Keratinocyte (primary cell): Measurements from ENCODE around the gene ACTN1. TPM values are rescaled to one million over a fixed set of nuclear protein-coding genes. Genes with fewer than 3 reads are reported as not detected.

ENCODE experiments used
- DNase-seq: peaks from one replicate; pipeline ENCODE4 v3.0.0-alpha.2; 2011; ENCODE audit warnings: low read depth, missing footprints, low spot score
- FAIRE-seq: peaks from 2 replicates; lab custom pipeline; 2011; peaks lifted over from hg19 to GRCh38; lab: Jason Lieb, UNC
- H2AFZ ChIP-seq: 2 replicates; pipeline ENCODE4 v1.6.0; 2012; ENCODE audit warnings: low read length, control low read depth, inconsistent platforms; ENCODE audit not compliant: control insufficient read depth
- H3K27ac ChIP-seq: 2 replicates; pipeline ENCODE4 v1.5.1; 2011; ENCODE audit warnings: low read length; ENCODE audit not compliant: control insufficient read depth, insufficient read depth
- H3K27me3 ChIP-seq: 3 replicates; pipeline ENCODE4 v1.6.0; 2011; ENCODE audit warnings: low read length; ENCODE audit not compliant: control insufficient read depth, insufficient read depth; ENCODE audit errors: extremely low read depth
- H3K36me3 ChIP-seq, 2 experiments: 2 replicates in 1 of 2; 3 replicates in 1 of 2; pipeline ENCODE4 v1.5.1; 2011; ENCODE audit warnings: low read length in 2 of 2, mild to moderate bottlenecking in 1 of 2; ENCODE audit not compliant: control insufficient read depth in 2 of 2, insufficient read depth in 2 of 2; ENCODE audit errors: extremely low read depth in 1 of 2
- H3K4me1 ChIP-seq: 3 replicates; pipeline ENCODE4 v1.5.1; 2011; ENCODE audit warnings: low read length; ENCODE audit not compliant: control insufficient read depth, insufficient read depth; ENCODE audit errors: extremely low read depth
- H3K4me2 ChIP-seq: 3 replicates; pipeline ENCODE4 v1.6.0; 2011; ENCODE audit warnings: low read depth, low read length; ENCODE audit not compliant: control insufficient read depth, insufficient read depth; ENCODE audit errors: extremely low read depth
- H3K4me3 ChIP-seq, 3 experiments: fragments of 200-600 bp in 1 of 3; sonication (generic) in 1 of 3; 2 replicates in 2 of 3; 3 replicates in 1 of 3; pipeline ENCODE4 v1.5.1; 2011 to 2016; ENCODE audit warnings: low read length in 3 of 3, mild to moderate bottlenecking in 3 of 3, control low read depth in 2 of 3, inconsistent platforms in 1 of 3, low read depth in 1 of 3, mixed read lengths in 1 of 3, mixed run types in 1 of 3, moderate library complexity in 1 of 3; ENCODE audit not compliant: control insufficient read depth in 2 of 3, insufficient read depth in 2 of 3; ENCODE audit errors: extremely low read depth in 1 of 3
- H3K79me2 ChIP-seq: 2 replicates; pipeline ENCODE4 v1.6.0; 2012; ENCODE audit warnings: low read length; ENCODE audit not compliant: control insufficient read depth, insufficient read depth
- H3K9ac ChIP-seq: 3 replicates; pipeline ENCODE4 v1.6.0; 2011; ENCODE audit warnings: low read length; ENCODE audit not compliant: control insufficient read depth, insufficient read depth; ENCODE audit errors: extremely low read depth
- H3K9me1 ChIP-seq: 3 replicates; pipeline ENCODE4 v1.6.0; 2011; ENCODE audit warnings: low read length; ENCODE audit not compliant: control insufficient read depth, insufficient read depth; ENCODE audit errors: extremely low read depth
- H3K9me3 ChIP-seq: 2 replicates; pipeline ENCODE4 v1.5.1; 2012; ENCODE audit warnings: low read depth, low read length; ENCODE audit not compliant: control insufficient read depth
- H4K20me1 ChIP-seq: 3 replicates; pipeline ENCODE4 v1.6.0; 2011; ENCODE audit warnings: low read length; ENCODE audit not compliant: control insufficient read depth, insufficient read depth; ENCODE audit errors: extremely low read depth
- CTCF ChIP-seq, 3 experiments: IDR thresholded peaks in 1 of 3; conservative IDR thresholded peaks in 1 of 3; optimal IDR thresholded peaks in 1 of 3; 2 replicates in 2 of 3; 3 replicates in 1 of 3; pipeline versions ENCODE3 to v1.5.1; 2011; ENCODE audit warnings: low read length in 3 of 3, mild to moderate bottlenecking in 3 of 3, moderate library complexity in 2 of 3, control low read depth in 1 of 3, inconsistent platforms in 1 of 3; ENCODE audit not compliant: insufficient read depth in 2 of 3; ENCODE audit errors: extremely low read depth in 1 of 3
- EZH2 ChIP-seq: IDR thresholded peaks from one replicate; pipeline ENCODE4 v1.6.1; 2012; ENCODE audit warnings: inconsistent platforms, mild to moderate bottlenecking, low read length, moderate library complexity
- dilution Hi-C: fragments of 300-500 bp; cut with MboI; formaldehyde crosslinking; loops from one replicate; pipeline ENCODE4 v1.7.0; 2020; ENCODE audit warnings: low sequenced_read_pairs; ENCODE audit not compliant: extremely low pct_ligation_motif_present
- polyA plus RNA-seq, 5 experiments: library from polyadenylated mRNA; depleted of rRNA in 3 of 5; stranded (reverse) in 3 of 5; stranded (forward) in 1 of 5; unstranded in 1 of 5; fragments of >200 nt; gene quantifications; 1 replicate in 1 of 5; 2 replicates in 3 of 5; 3 replicates in 1 of 5; pipeline versions ENCODE4 v1.2.1 to v1.2.3, GENCODE V29; 2011 to 2012; ENCODE audit warnings: missing spikeins in 2 of 5, low read depth in 1 of 5, low replicate concordance in 1 of 5

The ACTN1 gene
- polyA plus RNA-seq, 1 donor (not counting 4 experiments of a cell fraction or from before 2014, with no cell fraction given) = 558 TPM

GRCh38 chr14:68880581-68881105 is 98.5 kb downstream of the ACTN1 start:
- H2AFZ ChIP-seq = no peak overlapping the region
- H3K4me3 ChIP-seq = no peak overlapping the region
- no peaks in the 10 kb centered on the region for H3K9me3 ChIP-seq
- H3K4me1 ChIP-seq = peaks cover 19% of the 10 kb centered on the region
- FAIRE-seq (no peak), DNase-seq (no peak)
- peaks cover 31% of the 10 kb centered on the region for H3K79me2 ChIP-seq
- H3K27me3 ChIP-seq = no peaks in the 10 kb centered on the region
- H3K27ac ChIP-seq = no peak overlapping the region
- H3K4me2 ChIP-seq = no peak overlapping the region
- H3K36me3 ChIP-seq = peaks cover 71 to 81% of the 10 kb centered on the region in 2 experiments
- no peak overlapping the region for H3K9ac ChIP-seq
- TF ChIP-seq EZH2 = no peak
- TF ChIP-seq CTCF (optimal IDR thresholded peaks at IDR 0.05 in 1 of 3, IDR thresholded peaks at IDR 0.05 in 1 of 3, conservative IDR thresholded peaks at IDR 0.05 in 1 of 3; ENCODE audit: extremely low read depth in 1 of 3, insufficient read depth in 2 of 3, low read length in 3 of 3) = no peak
- dilution Hi-C loops = no loop called here
- peaks cover 39% of the 10 kb centered on the region for H4K20me1 ChIP-seq
- H3K9me1 ChIP-seq = no peaks in the 10 kb centered on the region

- Histone ChIP-seq H3K4me3 (no peak overlapping the region), H3K27me3 (no peaks in the 10 kb centered on the region), H3K4me1 (peaks cover 13% of the 10 kb centered on the region), H3K36me3 (peaks cover 72 to 83% of the 10 kb centered on the region in 2 experiments), H2AFZ (no peak overlapping the region), H3K9ac (no peak overlapping the region), H4K20me1 (peaks cover 37% of the 10 kb centered on the region), H3K9me1 (no peaks in the 10 kb centered on the region), H3K27ac (no peak overlapping the region), H3K4me2 (no peak overlapping the region), H3K79me2 (peaks cover 31% of the 10 kb centered on the region), H3K9me3 (no peaks in the 10 kb centered on the region)
- dilution Hi-C loops = no loop called here
- TF ChIP-seq EZH2 = no peak
- TF ChIP-seq CTCF (optimal IDR thresholded peaks at IDR 0.05 in 1 of 3, IDR thresholded peaks at IDR 0.05 in 1 of 3, conservative IDR thresholded peaks at IDR 0.05 in 1 of 3; ENCODE audit: extremely low read depth in 1 of 3, insufficient read depth in 2 of 3, low read length in 3 of 3) = no peak
- FAIRE-seq (no peak), DNase-seq (no peak)
These were observed 99.1 kb downstream of the ACTN1 start for GRCh38 chr14:68879841-68880575.
